NCI-H1436 (cell line): ENCODE data around the gene ATP2A2.
"Not testable (repeated sequence)": the region's sequence is repeated elsewhere in the genome, so short reads cannot be mapped to it uniquely, and the experiment has no call there.

Experiments used
- DNase-seq: peaks from one replicate; lab custom pipeline; 2025; lab: John Stamatoyannopoulos, UW

Gene ATP2A2

GRCh38 chr12:110280779-110281548 lies at the start of gene ATP2A2:
Gene ATP2A2 (plus strand): TSS chr12:110281247. CDS start chr12:110281790, 543 bp downstream.
- peak; percentile 92 for DNase-seq

- DNase-seq: no peak
Measured at GRCh38 chr12:110233212-110233903, 47.7 kb upstream of the ATP2A2 start.

- no peak for DNase-seq
Measured at GRCh38 chr12:110234331-110234751, 46.7 kb upstream of the ATP2A2 start.

- no peak for DNase-seq
Measured at GRCh38 chr12:110234755-110235154, 46.3 kb upstream of the ATP2A2 start.

- no peak for DNase-seq
Measured at GRCh38 chr12:110235383-110235782, 45.7 kb upstream of the ATP2A2 start.

- no peak for DNase-seq
Measured at GRCh38 chr12:110243227-110243626, 37.8 kb upstream of the ATP2A2 start.

- DNase-seq: no peak
Measured at GRCh38 chr12:110244372-110244771, 36.7 kb upstream of the ATP2A2 start.

- no peak for DNase-seq
Measured at GRCh38 chr12:110244829-110245228, 36.2 kb upstream of the ATP2A2 start.

- no peak for DNase-seq
Measured at GRCh38 chr12:110245369-110245772, 35.7 kb upstream of the ATP2A2 start.

- no peak for DNase-seq
Measured at GRCh38 chr12:110246636-110247339, 34.3 kb upstream of the ATP2A2 start.

GRCh38 chr12:110247340-110248095 lies 33.5 kb upstream of the ATP2A2 start:
- no peak for DNase-seq

- DNase-seq: no peak
Measured at GRCh38 chr12:110248096-110248447, 33.0 kb upstream of the ATP2A2 start.

- no peak for DNase-seq
Measured at GRCh38 chr12:110249105-110249504, 31.9 kb upstream of the ATP2A2 start.

GRCh38 chr12:110249716-110250225 lies 31.3 kb upstream of the ATP2A2 start:
- DNase-seq: no peak

GRCh38 chr12:110251381-110251780 lies 29.7 kb upstream of the ATP2A2 start:
- DNase-seq: no peak

GRCh38 chr12:110252716-110253115 lies 28.3 kb upstream of the ATP2A2 start:
- DNase-seq: no peak

- DNase-seq: no peak
Measured at GRCh38 chr12:110253176-110253575, 27.9 kb upstream of the ATP2A2 start.

GRCh38 chr12:110254971-110255540 lies 26.0 kb upstream of the ATP2A2 start:
- DNase-seq: no peak

- not testable (repeated sequence) for DNase-seq
Measured at GRCh38 chr12:110255890-110256456, 25.1 kb upstream of the ATP2A2 start.

GRCh38 chr12:110256780-110257431 lies 24.1 kb upstream of the ATP2A2 start:
- DNase-seq: no peak

- DNase-seq: no peak
Measured at GRCh38 chr12:110258466-110258865, 22.6 kb upstream of the ATP2A2 start.
